AG09319 (cell line): ENCODE measurements around the gene CNTN1.

Experiments
- DNase-seq: peaks from one replicate; pipeline ENCODE4 v3.0.0-alpha.2; 2010; ENCODE audit warnings: low read depth; ENCODE audit errors: extremely low read depth
- CTCF ChIP-seq: IDR thresholded peaks from 2 replicates; pipeline ENCODE4 v1.5.1; 2011; ENCODE audit warnings: low read depth, mild to moderate bottlenecking, inconsistent platforms, low read length, moderate library complexity

CNTN1 gene

GRCh38 chr12:41034686-41035085 is 342.4 kb downstream of the CNTN1 start:
- TF ChIP-seq CTCF = no peak

GRCh38 chr12:41039461-41039860 is 347.2 kb downstream of the CNTN1 start:
- TF ChIP-seq CTCF = no peak
- DNase-seq = no peak

More at GRCh38 chr12:41034686-41035085, 342.4 kb downstream of the CNTN1 start:
- no peak for DNase-seq

- DNase-seq = no peak
- TF ChIP-seq CTCF = no peak
Observed at GRCh38 chr12:41045509-41045908, 353.3 kb downstream of the CNTN1 start.

- no peak for DNase-seq
- TF ChIP-seq CTCF = no peak
Observed at GRCh38 chr12:41049033-41049432, 356.8 kb downstream of the CNTN1 start.

GRCh38 chr12:41051954-41052353 is 359.7 kb downstream of the CNTN1 start:
- no peak for TF ChIP-seq CTCF
- DNase-seq = no peak

DNA sequence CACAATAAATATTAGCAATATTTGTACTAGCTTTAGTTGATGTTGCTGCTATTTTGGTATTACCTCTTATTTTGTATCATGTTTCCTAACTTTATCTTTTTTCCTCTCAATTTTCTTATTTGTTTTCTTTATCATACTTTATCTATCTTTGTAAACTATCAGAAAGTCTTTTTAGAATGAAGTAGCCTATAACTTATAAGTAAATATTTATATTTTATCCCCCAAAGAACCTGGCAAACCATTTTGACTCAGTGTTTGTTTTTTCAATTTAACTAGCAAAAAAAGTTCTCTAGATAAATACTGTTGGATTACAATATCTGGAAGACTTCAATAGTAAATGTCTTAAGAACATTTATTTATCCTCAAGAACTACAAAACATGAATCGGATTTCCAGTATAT is 360.2 kb downstream of the CNTN1 start:
- TF ChIP-seq CTCF = no peak
- no peak for DNase-seq

DNA sequence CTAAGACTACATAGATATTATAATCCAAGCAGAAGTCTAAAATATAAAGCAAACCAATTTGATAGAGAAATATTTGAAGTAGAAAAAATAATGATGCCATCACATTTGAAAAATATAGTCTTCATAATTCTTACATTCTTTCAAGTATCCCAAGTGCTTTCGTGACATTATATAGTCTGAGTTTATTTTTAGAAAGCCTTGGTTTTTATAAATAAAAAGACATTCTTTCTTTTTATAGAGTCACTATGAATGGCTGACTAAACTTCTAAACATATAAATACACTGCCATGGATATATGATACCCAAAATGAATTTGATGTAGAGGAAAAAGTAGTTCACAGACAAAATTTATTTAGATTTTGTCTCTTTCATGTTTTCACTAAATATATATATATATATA is 360.8 kb downstream of the CNTN1 start:
- DNase-seq = no peak
- TF ChIP-seq CTCF = no peak
